ENCODE data around the gene ASB10.

ASB10 gene

DNA sequence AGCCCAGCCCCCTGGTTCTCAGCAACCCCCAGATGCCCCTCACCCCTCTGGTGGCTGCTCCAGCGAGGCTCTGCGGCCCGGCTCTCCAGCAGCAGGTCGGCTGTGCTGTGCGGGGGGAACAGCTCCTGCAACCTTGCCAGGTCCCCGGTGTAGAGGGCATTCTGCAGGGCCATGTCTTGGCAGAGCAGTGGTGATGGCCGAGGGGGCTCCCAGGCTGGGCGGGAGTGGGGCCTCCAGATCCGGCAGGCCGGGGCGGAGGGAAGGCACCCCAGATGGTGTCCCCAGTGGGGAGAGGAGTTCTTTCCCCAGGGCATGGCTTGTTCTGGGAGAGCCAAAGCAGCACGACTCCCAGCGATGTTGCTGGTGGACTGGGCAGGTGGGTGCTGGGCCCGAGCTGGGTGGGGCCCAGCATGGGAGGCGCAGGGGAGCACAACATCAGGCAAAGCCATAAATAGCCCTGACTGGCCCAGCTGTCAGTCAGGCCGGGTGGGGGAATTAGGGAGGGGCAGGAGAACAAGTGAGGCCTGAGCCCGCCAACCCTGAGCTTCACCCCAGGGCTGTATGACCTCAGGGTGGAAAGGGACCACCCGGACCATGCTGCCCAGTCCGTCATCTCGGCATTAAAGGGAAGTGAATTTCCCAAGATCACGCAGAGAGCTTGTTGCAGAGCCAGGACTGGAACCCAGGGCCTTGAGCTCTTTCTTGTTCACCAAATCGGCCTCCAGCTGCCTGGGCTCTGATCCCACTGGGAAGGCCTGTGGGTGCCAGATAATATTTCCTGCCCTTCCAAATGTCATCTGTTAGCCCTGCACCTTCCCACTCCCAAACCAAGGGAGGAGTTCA is 580 bp upstream of the ASB10 start:
- no peak for DNase-seq (ENCODE audit: low read depth in 2 of 2)

DNA sequence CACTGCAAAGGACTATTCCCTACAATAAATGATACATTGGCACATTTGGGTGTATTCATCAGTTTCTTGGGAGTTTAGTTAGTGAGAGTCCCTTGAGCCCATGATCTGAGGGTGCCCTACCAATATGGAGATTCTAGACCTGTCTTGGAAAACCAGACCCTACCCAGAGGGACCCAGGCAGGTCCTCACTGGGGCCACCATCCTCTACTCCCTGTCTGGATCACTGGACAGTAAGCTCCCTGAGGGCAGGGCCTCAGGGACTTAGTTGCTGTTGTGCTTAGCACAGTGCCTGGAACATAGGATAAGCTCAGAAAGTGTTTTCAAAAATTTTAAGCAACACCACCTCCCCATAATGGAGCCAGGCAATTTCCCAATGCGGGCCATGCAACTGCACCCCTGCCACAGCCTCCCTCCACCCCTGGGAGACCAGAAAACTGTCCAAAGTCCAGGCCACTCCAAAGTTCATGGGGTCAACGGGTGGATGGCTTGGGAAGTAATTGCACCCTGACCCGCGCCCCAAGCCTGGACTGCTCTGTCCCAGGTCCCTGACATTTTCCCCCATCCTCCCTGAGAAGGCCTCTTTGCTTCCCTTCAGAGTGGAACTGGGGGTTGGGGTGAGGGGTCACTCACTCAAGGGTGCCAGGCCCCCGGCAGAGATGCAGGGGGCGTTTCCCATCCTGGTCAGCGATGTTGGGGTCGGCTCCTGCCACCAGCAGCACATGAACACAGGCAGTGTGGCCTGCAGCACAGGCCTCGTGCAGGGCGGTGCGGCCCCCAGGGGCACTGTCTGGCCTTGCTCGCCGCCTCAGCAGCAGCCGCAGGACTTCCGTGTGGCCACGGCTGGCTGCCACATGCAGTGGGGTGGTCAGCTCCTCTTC is 1.0 kb downstream of the ASB10 start:
- no peak for DNase-seq (ENCODE audit: low read depth in 2 of 2)

DNA sequence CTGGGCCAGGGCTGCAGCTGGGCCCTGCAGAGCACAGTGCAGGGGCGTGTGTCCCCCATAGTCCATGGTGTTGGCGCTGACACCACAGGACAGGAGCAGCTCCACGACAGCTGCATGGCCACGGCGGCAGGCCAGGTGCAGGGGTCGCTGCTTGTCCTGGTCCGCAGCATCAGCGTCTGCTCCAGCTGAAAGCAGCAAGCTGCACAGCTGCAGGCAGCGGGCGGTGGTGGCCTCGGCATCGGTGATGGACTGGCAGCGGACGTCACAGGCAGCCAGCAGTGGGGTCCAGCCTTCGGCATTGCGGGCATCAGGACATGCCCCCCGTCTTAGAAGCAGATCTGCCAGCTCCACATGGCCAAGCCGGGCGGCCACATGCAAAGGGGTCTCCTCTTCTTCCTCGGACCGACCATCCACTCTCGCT is 6.0 kb downstream of the ASB10 start:
- DNase-seq (ENCODE audit: low read depth in 2 of 2): no peak

DNA sequence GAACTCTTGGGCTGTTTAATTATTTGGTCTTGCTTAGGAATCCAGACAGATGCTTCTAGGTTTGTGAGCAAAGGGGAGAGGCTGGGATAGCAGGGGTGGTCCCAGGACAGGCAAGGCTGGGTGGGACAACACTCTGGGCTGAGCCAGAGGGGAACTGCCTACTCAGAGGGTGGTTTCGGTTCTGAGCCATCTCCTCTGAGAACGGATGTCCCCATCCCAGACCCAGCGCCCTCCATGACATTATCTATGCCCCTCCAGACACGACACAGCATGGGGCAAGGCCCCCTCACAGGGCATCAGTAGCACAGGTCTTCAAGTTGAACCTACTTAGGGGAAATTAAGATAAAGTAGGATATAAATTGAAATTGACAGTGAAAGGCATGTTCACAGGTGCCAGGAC is 7.1 kb downstream of the ASB10 start:
- DNase-seq (ENCODE audit: low read depth in 2 of 2): no peak

DNA sequence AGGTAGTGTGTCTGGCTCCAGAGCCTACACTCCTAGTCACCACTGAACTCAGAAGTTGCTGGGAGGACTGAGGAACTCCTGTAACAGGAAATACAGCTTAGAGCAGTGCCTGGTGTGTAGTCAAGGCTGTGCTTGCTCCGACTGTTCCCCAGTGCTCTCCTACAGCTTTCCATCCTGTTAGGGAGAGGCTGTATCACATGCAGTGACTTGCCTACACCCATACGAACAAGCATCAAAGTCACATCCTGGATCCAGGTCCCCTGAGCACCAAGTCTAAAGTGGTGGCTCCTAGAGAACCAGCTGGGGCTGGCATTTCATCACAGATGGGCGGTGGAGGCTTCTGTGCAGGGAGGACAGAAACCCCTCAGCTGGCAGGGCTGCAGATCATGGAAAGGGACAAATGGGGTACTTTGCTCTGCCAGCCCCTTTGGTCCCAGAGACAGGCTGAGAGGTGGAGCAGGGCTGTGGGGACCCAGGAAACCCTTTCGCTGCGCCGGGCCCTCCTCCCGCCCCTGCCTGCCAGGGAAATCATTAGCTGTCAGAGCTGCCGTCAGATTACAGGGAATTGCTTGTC is 7.7 kb downstream of the ASB10 start:
- no peak for DNase-seq (ENCODE audit: low read depth in 2 of 2)

DNA sequence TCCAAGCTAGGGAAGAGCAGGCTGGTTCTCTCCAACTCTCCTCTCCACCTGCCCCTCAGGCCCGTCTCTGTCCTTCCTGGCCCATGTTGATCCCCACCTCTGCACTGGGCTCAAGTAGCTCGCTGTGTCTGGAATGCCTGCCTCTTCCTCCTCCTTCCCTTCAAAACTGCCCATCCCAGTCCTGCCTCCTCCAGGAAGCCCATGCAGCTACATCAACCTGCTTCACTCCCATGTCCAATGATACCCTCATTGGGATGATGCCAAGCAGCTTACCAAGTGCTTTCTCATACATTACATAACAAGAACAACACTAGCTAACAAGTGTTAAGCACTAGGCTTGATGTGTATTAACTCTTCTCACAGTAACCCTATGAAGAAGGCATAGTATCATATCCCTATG is 8.2 kb downstream of the ASB10 start:
- DNase-seq (ENCODE audit: low read depth in 2 of 2): no peak

DNA sequence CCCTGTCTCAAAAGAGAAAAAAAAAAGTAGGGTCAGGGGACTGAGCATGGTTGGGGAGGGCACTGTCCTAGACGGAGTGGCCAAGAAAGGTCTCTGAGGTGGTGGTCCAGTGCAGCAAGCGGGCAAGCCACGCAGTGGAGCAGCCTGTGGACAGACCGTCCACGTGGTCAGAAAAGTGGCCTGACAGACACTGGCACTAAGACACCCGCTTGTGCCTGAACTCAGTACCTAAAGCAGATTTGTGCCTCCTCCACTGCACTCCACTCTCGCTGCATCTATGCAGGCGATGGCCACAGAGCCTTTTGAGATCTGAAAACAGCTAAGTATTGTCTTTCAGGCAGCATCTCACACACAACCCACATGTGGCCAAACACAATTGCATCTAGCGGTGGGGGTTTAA is 8.8 kb downstream of the ASB10 start:
- DNase-seq (ENCODE audit: low read depth in 2 of 2): no peak

DNA sequence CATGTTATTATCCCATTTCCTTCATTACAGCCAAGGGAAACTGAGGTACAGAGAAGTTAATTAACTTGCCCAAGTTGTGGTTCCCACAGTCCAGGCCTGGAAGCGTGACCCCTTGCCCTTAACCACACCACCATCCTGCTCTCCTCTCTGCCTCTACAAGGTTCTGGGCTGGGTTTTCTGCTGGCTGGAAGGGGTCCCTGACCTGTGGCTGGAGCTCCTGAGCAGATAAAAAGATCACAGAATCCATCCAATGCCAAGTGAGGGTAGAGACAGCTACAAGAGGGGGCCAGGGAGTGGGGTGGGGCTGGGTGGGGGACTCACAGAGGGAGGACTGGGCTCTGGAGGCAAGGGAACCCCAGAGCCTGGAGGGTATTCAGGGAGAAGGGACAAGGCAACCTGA is 9.7 kb downstream of the ASB10 start:
- no peak for DNase-seq (ENCODE audit: low read depth in 2 of 2)

DNA sequence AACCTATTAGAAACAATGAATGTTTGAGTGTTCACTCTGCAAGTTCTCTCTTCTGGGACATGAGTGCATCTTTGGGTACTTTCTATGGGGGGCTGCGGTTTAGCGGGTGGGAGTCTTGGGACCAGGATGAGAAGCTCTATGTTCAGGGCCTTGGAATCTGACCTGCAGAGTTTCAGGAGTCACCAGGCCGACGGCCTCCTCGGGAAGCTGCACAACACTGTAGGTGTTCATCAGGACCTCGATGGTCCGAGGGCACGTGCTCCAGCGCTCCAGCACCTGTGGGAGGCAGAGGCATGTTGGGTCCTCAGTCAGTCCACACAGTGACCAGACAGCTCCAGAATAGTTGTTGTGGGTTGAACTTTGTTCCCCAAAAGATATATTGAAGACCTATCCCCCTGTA is 10.6 kb downstream of the ASB10 start:
- DNase-seq (ENCODE audit: low read depth in 2 of 2): no peak

DNA sequence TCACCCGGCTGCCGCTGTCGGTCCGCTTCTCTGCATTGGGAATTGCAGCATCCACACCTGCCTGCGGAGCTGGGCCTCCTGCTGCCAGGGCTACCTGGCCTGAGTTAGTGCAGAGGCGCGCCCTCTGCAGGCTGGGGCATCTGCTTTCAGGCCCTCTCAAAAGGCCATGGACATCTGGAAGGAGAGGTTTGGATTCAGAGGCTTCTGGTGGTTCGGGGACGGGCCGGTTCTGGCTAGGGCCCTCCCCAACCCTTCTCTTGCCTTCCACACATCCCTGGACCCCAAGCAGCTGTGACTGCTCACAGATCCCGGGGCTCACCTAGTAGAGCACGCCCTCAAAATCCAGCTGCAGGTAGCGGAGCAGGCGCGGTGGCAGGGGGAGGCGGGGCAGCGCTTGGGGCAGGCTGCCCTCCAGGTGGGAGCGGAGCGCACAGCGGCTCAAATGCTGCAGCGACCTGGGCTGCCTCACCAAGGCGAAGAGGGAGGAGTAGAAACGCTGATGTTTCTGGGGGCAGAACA is 11.2 kb downstream of the ASB10 start:
- DNase-seq (ENCODE audit: low read depth in 2 of 2): no peak

DNA sequence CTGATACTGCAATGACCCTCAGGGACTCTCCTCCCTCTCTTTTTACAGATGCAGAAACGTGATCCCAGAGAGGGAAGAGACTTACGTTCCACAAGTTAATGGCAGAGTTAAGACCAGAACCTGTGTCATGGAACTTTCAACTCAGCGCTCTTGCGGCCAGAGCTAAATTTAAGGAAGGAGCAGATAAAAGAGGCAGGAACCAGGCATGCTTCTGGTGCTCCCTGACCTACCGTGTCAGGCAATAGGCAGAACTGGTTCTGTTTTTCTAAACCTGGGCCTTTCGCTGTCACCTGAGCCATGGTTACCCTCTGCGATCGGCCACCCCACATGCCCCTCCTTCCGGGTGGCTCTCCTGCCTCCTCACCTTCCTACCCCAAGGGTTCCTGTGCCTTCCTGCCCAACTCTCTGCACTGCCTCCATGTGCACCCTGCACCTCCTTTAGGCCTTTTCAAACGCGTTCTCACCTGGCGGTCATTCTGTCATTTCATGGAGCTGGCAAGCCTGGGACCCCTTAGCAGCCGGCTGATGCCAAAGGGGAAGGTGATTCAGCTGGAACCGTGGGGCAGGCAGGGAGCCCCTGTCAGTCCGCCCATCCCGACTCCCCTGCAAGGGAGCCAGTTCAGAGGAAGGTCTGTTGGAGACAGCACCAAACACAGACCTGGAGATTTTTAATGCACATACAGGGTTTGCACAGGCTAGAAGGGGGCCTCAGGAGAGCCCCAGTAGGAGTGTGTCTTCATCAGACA is 11.8 kb downstream of the ASB10 start:
- no peak for DNase-seq (ENCODE audit: low read depth in 2 of 2)

DNA sequence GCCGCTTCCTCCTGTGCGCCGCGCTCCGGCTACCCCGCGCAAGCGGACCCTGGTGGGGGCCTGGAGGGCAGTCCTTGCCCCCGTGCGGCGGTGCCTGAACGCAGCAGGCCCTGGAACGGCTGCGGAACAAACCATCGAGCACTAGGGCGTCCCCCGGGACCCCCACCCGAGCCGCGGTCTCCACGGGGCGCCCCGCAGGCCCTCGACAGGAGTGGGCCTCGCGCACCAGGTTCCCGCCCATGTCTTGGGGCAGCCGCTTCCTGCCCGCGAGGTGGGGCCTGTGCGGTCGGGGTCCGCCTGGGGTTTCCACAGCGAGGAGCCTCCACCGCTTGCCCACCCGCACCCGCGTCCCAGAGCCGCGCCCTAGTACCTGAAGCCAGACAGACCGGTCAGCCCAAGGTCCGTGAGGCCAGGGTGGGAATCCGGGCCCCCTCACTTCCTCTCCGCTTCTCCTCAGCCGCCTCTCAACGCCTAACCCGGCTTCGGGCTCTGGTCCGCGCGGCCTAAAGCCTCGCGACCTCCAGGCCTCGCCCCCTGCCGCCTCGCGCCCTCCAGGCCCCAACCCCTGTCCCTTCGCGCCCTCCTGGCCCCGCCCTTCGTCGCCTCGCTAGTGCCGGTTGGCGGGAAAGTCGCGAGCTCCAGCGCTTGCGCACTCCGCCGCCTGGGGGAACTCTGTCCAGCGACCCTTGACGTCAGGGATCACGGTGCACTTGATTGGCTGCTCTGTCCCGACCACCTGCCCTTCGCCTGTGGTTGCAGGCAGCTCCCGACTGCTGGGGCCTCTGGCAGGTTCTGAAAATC is 12.6 kb downstream of the ASB10 start:
- DNase-seq (ENCODE audit: low read depth in 2 of 2): no peak

DNA sequence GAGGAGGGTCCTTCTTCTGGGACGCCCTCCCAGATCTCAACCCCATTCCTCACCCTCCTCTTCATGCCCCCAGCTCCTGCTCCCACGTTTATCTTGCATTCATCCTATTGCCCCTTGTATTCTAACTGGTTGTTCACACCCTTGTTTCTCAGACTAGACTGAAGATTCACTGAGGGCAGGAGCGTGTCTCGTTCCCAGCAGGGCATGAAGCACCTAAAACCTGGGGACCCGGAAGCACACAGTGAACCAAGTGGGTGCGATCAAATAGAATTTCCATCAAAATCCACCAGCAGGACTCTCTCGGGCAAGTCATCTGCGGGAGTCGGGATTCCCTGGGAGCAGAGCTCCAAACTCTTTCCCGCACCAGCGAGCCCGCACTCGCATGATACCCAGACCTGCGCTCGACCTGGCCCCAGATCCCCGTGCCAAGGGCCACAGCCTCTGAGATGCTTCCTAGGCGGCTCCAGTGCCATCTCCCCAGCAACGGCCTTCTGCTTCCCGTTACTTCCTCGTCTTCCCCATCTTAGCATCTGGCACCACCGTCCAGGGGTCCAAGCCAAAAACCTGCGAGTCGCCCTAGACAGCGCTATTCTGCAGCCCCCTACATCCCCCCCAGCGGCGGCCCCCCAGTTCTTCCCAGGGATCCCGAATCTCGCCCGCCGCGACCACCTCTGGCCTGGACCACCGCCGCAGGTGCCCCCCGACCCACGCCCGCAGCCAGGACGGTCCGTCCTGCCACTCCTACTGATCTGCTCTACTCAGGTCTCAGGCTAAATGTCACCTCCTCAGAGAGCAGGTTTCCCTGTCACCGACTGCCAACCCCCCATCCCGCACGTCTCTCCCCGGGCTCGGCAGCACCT is 13.4 kb downstream of the ASB10 start:
- DNase-seq (ENCODE audit: low read depth in 2 of 2): no peak

DNA sequence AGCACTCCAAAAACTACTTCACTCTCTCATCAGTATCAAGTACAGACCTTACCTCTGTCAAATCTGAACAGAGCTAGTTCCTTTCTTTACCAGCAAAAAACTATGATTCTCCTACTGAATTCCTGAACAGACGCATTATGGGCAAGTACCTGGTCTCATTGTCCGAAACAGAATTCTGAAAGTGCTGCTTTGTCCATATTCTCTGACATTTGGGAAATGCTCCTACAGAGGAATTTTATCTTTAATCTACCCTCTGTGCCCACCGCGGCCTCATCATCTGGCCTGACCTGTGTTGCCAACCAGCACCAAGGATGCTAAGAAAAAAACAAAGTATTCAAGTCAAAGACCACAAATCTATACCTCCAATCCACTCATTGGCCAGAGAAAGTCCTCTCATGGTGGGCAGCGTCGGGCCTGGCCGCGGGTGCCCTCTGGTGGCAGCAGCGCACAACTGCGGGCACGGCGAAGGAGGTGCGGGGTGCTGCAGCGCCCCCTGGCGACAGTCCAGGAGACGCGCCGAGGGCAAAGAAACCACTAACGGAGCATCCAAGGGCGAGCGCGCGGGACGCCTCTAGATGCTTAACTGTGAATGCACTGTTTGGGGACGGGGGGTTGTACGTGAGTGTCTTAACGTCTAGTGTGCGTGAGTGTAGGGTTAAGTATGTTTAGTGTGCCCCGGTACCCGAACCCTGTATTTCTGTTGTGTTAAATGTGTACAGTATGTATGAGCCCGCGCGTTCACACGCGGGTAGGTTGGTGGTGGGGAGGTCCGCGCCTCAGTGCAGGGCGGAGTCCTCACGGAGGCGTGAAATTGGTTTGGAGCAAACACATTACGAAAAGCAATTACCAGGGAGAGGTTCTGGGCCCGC is 14.5 kb downstream of the ASB10 start:
- peak; percentile 23 to 32 for DNase-seq (ENCODE audit: low read depth in 2 of 2)

DNA sequence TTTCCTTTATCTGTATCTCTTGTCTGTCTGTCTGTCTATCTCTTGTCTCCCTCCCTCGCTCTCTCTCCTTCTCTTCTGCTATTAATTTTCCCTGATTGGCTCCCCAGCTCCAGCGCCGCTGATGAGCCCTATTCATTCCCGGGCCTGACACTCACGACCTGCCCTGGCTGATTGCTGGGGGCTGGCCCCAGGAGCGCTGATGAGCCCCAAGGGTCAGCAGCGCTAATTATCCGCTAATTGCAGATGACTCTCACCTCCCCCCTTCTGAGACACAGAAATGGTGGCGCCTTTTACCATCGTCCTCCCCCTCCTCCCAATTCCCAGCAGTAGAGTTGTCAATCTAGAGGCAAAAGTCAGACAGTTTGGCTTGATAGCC is 18.3 kb downstream of the ASB10 start:
- DNase-seq (ENCODE audit: low read depth in 2 of 2): no peak

DNA sequence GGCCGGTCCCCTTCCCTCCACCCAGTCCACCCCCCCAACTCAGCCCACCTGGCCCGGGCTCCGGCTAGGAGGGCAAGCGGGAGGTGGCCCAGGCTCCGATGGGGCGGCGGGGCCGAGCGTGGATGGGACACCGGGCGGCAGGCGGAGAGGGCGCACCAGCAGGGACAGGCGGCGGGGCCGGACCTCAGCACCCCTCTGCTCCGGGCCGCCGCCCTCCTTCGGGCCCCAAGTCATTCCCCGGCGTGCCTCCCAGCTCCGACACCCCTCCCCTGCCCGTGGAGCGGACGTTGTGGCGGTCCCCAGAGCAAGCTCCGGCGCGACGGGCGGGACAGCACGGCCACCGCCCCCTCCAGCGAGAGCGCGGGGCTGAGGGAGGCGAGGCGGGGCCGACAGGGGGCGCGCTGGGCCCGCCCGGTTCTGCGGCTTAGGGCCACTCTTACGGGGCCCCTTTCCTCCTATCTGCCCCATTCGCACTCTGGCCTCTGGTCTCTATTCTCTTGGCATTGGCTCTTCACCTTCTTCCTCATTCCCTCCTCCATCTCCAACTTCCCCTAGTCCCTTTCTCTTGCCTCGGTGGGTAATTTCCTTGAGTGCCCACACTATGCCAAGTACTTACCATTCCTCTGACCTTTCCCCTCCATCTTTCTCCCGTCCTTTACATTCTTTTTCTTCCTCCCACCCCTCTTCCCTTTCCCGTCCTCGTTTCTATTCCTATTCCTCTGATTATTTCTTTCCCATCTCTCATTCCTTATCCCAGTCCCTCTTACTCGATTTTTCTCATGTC is 18.9 kb downstream of the ASB10 start:
- no peak for DNase-seq (ENCODE audit: low read depth in 2 of 2)

DNA sequence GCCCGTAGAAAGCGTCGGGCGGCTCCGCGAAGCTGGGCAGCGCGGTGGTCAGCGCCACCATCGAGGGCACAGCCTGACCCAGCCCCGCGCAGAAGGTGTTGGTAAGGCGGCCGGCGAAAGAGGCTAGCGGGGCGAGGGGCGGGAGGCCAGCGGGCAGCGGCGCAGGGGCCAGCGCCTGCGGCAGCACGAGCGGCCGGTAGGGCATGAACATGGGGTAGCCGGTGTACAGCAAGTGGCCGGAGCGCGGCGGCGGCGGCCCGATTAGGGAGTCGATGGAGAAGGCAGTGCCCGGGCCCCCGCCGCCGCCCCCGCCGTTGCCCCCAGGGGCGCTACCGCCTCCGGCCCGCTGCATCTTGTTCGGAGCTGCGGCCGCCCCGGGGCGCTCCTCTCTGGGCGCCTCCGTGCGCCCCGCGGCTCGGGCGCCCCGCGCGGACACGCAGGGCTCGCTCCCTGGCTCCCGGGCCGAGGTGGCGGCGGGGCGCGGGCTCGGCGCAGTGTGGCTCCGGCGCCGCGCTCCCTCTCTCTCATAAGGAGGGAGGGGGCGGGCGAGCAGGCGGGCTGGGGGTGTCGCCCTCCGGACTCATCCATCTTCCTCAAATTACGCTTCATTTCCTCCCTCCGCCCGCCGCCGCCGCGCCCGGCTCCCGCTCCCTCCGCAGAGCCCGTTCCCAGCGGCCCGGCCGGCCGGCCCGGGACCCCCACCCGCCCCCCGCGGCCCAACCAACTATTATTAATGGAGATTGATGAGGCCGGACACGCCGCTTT is 19.7 kb downstream of the ASB10 start, which contains the start of gene GBX1:
Gene GBX1, minus strand, starts transcription at position 498 of the 765 bp plus-strand sequence. Its CDS starts 146 bp downstream, at position 352.
- DNase-seq (ENCODE audit: low read depth in 2 of 2): no peak
